ENCODE data around the gene INTS2.
"Not testable (repeated sequence)": the region's sequence is repeated elsewhere in the genome, so short reads cannot be mapped to it uniquely, and the experiment has no call there.

Gene INTS2

DNA sequence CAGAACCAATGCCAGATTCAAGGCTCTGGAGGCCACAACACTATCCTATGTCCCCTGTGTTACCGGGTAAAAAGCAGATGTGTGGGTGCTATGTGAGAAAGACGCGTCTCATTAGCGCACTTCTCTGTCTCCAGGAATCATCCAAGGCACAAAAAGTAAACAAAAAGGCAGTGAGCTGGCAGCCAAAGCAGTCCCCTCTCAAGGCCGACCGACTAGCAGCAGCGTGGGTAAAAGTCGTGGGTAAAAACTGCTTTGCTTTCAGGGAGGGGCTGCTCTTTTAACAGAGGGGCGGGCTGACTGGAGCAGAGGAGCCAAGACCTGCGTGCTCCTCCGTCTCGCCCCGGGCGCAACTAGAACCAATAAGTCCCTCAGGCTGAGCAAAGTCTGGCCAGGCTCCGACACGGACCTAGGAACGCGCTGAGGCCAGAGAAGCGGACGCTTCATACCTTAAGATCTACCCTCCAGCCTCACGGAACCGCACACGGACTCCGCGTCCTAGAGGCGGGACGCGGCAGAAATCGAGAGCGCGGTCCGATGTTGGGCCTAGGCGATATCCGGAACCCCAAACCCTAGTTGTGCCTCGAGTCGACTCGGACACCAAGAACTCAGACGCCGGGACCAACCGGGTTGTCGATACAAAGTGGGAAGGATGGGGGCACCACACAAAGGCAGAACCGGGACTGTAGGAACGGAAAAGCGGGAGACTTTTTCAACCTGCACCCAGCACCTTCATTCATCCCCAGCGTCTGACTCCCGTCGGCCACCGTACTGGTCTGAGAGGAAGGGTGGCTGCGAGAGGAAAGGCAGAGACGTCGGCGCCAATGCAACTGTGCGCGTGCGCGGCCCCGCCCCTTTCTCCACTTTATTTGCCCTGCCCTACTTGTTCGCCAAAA, at the start of gene INTS2:
INTS2 (minus strand) TSS at position 775 of the 893 bp plus-strand sequence. CDS start 1,338 bp downstream, outside the sequence.
- DNase-seq = peak; percentile 98

DNA sequence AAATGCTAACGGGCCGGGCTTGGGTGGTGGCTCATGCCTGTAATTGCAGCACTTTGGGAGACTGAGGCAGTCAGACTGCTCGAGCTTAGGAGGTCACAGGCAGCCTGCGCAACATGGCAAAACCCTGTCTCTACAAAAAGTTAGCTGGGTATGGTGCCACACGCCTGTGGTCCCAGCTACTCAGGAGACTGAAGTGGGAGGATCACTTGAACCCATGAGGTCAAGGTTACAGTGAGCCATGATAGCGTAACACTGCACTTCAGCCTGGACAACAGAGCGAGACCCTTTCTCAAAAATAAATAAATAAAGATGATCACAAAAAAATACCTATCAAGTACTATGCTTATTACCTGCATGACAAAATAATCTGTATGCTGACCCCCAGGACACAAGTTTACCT, 46.3 kb upstream of the INTS2 start:
- no peak for DNase-seq

- DNase-seq = no peak
These were observed 44.5 kb upstream of the INTS2 start for GRCh38 chr17:61972311-61972710.

GRCh38 chr17:61970030-61970429, 42.2 kb upstream of the INTS2 start:
- no peak for DNase-seq

DNA sequence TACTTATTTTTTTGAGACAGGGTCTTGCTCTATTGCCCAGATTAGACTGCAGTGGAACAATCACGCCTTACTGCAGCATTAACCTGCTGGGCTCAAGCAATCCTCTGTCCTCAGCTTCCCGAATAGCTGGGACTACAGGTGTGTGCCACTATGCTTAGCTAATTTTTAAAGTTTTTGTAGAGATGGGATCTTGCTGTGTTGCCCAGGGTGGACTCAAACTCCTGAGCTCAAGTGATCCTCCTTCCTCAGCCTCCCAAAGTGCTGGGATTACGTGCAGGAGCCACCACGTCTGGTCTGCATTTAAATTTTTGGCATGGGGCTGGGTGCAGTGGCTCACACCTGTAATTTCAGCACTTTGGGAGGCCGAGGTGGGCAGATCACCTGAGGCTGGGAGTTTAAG, 41.0 kb upstream of the INTS2 start:
- no peak for DNase-seq

GRCh38 chr17:61967729-61968128, 39.9 kb upstream of the INTS2 start:
- no peak for DNase-seq

GRCh38 chr17:61966191-61966590, 38.4 kb upstream of the INTS2 start:
- DNase-seq = no peak

- no peak for DNase-seq
These were observed 27.8 kb upstream of the INTS2 start for GRCh38 chr17:61955619-61956018.

- DNase-seq = no peak
These were observed 19.7 kb upstream of the INTS2 start for GRCh38 chr17:61947367-61948078.

DNA sequence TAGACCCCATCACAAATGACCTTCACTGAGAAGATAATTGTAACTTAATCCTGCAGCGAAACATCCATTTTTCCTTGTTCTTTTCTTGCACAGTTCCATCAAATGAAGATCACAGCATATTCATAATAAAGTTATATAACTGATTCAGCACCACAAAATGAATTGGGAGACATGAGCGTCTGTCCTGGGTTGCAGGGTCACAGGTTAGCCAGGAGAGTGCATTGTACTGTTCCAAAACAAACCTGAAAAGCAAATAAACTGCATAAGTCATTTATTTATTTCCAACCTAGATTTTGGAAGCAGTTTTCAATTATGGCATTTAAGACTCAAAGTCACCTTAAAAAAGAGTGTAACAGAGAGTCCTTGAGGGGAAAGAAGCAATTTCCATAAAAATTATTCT, 18.6 kb upstream of the INTS2 start:
- no peak for DNase-seq

GRCh38 chr17:61943117-61943516, 15.3 kb upstream of the INTS2 start:
- DNase-seq = no peak

GRCh38 chr17:61942085-61942484, 14.3 kb upstream of the INTS2 start:
- DNase-seq = no peak

DNA sequence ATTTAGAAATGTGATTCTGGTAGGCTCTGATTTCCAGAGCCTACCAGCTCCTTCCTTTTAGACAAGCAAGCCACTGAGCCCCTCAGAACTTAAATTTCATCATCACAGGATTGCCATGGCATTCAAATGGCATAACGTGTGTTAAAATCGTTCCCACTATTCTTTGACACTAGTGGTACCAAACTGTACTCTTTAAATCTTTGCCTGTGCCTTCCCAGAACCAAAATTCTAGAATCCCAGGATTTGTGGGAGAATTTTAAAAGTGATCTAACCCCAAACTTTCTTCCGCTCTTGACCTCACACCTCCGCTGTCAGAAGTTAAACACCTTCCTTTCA, 287 bp upstream of the INTS2 start:
- no peak for DNase-seq

DNA sequence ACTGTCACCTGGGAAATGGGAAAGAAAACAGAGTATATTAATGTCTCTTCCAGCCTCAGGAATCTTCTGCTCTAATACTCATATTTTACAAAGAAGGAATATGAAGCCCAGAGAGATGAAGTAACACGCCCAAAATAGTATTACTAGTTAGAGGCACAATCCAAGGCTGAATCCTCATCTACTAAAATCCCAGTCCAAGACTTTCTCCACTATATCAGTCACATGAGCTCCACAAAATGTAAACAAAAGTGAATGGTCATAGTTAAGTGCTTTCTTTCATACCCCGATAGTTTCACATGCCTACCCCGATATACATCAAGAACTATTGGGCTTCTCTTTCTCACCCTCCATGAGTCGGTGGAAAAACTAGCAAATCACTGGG, 965 bp downstream of the INTS2 start:
- no peak for DNase-seq

DNA sequence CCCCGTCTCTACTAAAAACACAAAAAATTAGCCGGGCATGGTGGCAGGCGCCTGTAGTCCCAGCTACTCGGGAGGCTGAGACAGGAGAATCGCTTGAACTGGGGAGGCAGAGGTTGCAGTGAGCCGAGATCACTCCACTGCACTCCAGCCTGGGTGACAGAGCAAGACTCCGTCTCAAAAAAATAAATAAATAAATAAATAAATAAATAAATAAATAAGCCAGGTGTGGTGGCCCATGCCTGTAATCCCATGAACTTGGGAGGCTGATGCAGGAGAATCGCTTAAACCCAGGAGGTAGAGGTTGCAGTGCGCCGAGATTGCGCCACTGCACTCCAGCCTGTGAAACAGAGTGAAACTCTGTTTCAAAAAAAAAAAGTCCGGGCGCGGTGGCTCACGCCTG, 12.6 kb downstream of the INTS2 start:
- not testable (repeated sequence) for DNase-seq

DNA sequence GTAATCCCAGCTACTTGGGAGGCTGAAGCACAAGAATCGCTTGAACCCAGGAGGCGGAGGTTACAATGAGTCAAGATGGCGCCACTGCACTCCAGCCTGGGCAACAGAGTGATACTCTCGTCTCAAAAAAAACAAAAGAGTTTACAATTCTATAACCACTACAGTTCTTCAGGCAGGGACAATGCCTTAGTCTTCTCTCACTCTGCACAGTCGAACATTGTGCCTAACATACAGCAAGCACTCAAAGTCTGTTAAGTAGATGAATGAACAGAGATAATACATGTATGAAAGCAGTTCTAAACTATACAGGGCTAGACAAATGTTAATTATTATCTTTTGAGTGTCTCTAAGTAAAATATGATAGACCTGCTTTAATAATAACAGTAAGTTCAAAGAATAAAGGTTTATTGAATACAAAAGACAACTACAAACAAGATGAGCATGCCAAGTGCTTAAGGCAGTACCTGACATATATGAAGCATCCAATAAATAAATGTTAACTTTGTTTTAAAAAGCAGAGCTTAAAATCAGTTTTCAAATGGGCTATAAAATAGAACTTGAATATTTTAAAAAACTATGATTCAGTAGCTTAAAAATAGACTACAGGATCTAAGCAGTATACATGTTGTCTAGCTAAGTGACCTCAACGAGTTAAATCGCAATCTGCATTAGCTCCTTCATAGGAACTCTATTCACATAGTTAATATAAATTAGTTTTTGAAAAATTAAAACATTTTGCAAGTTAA, 19.3 kb downstream of the INTS2 start:
- DNase-seq = no peak

DNA sequence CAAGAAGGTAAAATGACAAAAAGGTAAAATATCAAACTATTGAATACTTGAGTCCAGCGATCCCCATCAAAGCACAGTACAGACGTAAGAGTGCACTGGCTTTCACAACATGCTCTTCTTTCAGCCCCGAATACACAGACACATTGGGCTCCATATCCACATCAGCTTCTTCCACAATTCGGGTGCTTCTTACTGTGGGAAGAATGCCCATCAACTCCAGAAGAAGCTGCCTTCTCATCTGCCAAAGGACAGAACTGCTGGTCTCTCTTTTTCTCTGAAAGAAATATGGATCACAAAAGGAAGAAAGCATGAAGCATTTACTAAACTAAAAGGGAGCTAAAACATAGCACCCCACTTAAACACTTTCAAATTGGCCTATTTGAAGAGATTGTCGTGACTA, 20.4 kb downstream of the INTS2 start:
- no peak for DNase-seq

DNA sequence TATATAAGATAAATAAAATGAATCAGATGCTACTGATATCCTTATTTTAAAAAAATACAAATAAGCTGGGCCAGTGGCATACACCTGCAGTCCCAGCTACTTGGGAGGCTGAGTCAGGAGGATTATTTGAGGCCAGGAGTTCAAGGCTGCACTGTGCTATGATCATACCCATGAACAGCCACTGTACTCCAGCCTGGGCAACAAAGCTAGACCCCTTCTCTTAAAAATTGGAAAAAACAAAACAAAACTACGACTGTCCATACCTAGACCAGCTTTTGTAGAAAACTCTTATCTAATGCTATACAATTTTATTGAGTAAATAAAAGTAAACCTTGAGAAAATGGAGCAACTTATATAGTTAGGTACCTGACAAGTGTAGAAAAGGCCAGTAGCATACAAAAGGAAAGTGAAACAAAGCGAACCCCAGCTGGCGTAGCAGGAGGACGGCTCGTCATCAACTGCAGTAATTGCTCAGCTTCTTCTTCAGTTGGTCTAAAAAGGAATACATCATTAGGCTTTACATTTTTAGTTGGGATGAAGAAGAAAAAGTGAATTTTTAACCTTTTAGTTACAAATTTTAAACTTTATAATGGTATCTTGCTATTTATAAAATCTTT, 23.6 kb downstream of the INTS2 start:
- DNase-seq = peak; percentile 44

DNA sequence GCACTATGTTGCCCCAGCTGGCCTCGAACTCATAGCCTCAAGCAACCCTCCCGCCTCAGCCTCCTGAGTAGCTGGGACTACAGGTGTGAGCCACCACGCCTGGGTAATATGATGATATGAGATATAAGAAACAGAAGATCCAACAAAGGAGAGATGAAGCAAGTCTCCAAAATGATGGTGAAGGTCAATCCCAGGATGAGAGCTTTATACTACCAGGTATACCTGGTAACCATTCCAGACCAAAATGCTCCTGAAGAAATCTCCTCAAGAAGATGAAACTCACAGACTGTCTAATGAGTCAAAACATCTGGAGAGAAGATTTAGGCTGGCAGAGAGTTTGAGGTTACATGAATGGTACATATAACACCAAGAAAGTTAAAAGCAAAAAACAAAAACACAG, 24.5 kb downstream of the INTS2 start:
- DNase-seq = no peak

DNA sequence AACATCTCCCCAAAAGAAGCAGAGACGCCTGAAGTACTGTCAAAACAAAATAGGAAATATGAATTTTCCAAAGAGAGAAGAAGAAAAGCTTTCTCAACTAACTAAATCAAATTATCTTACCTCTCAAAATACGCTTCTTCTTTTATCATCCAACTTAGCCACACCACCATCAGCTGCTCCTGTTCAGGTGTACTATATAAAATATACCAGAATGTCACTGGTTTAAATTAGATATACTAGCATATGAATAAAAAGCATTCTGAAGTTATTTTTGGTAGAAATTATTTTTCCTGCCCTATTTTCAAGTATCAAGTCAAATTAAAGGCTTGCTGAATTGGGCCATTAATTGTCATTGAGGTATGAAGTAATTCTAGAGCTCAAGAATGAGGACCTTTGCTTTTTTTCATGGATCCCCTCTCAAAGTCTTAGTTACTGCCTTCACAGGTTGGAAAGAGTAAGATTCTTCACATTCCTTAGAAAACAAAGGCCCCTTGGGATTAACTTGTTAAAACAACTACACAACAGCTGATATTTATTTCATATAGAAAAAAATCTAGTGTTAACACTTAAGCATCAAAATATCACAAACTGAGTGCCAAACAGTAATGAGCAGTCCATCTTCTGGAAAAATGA, 30.1 kb downstream of the INTS2 start:
- DNase-seq = no peak

GRCh38 chr17:61895391-61895790, 32.4 kb downstream of the INTS2 start:
- no peak for DNase-seq

- DNase-seq = not testable (repeated sequence)
These were observed 33.5 kb downstream of the INTS2 start for GRCh38 chr17:61894310-61894709.

GRCh38 chr17:61887733-61888132, 40.0 kb downstream of the INTS2 start:
- not testable (repeated sequence) for DNase-seq

Measured in CD4-positive, alpha-beta T cell treated with Interleukin-17A for 4 hours (primary cell).